ENCODE results near the gene ALKBH3. TPM values are rescaled to one million over a fixed set of nuclear protein-coding genes. Genes with fewer than 3 reads are reported as not detected.
A peak's percentile ranks its signal among the peaks of the same experiment; 100 is the strongest.

The ALKBH3 gene
- total and polyA plus RNA-seq, 5 donors: 15.1 to 18.6 (median 17.4) TPM

GRCh38 chr11:43952401-43953342 is 72.0 kb downstream of the ALKBH3 start:
- no peaks in the 10 kb centered on the region for H3K27me3 ChIP-seq (ENCODE audit: control insufficient read depth, insufficient read depth)
- no peaks in the 10 kb centered on the region for H3K4me1 ChIP-seq (ENCODE audit: control insufficient read depth, insufficient read depth, low read length)
- no peak overlapping the region for H3K4me3 ChIP-seq (ENCODE audit: low read length)
- H3K27ac ChIP-seq (ENCODE audit: low read length): no peak overlapping the region
- no peak for ATAC-seq
- DNase-seq: no peak
- WGBS: 87% methylated on average over 12 of the region's 12 CpGs
- no peaks in the 10 kb centered on the region for H3K9me3 ChIP-seq (ENCODE audit: control insufficient read depth, low read length)
- intact Hi-C loops (cut with DNase I): no loop called here

GRCh38 chr11:43953521-43953920 is 72.9 kb downstream of the ALKBH3 start:
- ATAC-seq (no peak), DNase-seq (no peak)
- H3K9me3 ChIP-seq (ENCODE audit: control insufficient read depth, low read length): no peaks in the 10 kb centered on the region
- intact Hi-C loops (cut with DNase I): no loop called here
- H3K4me3 ChIP-seq (ENCODE audit: low read length): no peak overlapping the region
- no peak overlapping the region for H3K27ac ChIP-seq (ENCODE audit: low read length)
- H3K4me1 ChIP-seq (ENCODE audit: control insufficient read depth, insufficient read depth, low read length): no peaks in the 10 kb centered on the region
- 94% methylated on average over 6 of the region's 6 CpGs for WGBS
- H3K27me3 ChIP-seq (ENCODE audit: control insufficient read depth, insufficient read depth): no peaks in the 10 kb centered on the region

GRCh38 chr11:43954241-43954640 is 73.6 kb downstream of the ALKBH3 start:
- WGBS: 94% methylated on average over 7 of the region's 7 CpGs
- intact Hi-C loops (cut with DNase I): no loop called here
- no peaks in the 10 kb centered on the region for H3K9me3 ChIP-seq (ENCODE audit: control insufficient read depth, low read length)
- DNase-seq (no peak), ATAC-seq (no peak)
- no peaks in the 10 kb centered on the region for H3K4me1 ChIP-seq (ENCODE audit: control insufficient read depth, insufficient read depth, low read length)
- H3K27ac ChIP-seq (ENCODE audit: low read length): no peak overlapping the region
- H3K27me3 ChIP-seq (ENCODE audit: control insufficient read depth, insufficient read depth): no peaks in the 10 kb centered on the region
- no peak overlapping the region for H3K4me3 ChIP-seq (ENCODE audit: low read length)

- intact Hi-C loops (cut with DNase I): no loop called here
- 75% methylated on average over 5 of the region's 5 CpGs for WGBS
- Histone ChIP-seq H3K4me1 (ENCODE audit: control insufficient read depth, insufficient read depth, low read length) (no peaks in the 10 kb centered on the region), H3K4me3 (ENCODE audit: low read length) (no peak overlapping the region), H3K9me3 (ENCODE audit: control insufficient read depth, low read length) (no peaks in the 10 kb centered on the region), H3K27me3 (ENCODE audit: control insufficient read depth, insufficient read depth) (no peaks in the 10 kb centered on the region), H3K27ac (ENCODE audit: low read length) (no peak overlapping the region)
- ATAC-seq (no peak), DNase-seq (no peak)
Measured at GRCh38 chr11:43955381-43956118, 74.9 kb downstream of the ALKBH3 start.

GRCh38 chr11:43957571-43957970 is 76.9 kb downstream of the ALKBH3 start:
- intact Hi-C loops (cut with DNase I): no loop called here
- no peaks in the 10 kb centered on the region for H3K4me1 ChIP-seq (ENCODE audit: control insufficient read depth, insufficient read depth, low read length)
- H3K4me3 ChIP-seq (ENCODE audit: low read length): no peak overlapping the region
- no peaks in the 10 kb centered on the region for H3K9me3 ChIP-seq (ENCODE audit: control insufficient read depth, low read length)
- no peaks in the 10 kb centered on the region for H3K27me3 ChIP-seq (ENCODE audit: control insufficient read depth, insufficient read depth)
- H3K27ac ChIP-seq (ENCODE audit: low read length): no peak overlapping the region
- ATAC-seq (no peak), DNase-seq (no peak)
- WGBS: 95% methylated on average over 4 of the region's 4 CpGs

GRCh38 chr11:43959321-43959995 is 78.8 kb downstream of the ALKBH3 start:
- H3K4me3 ChIP-seq (ENCODE audit: low read length): no peak overlapping the region
- H3K4me1 ChIP-seq (ENCODE audit: control insufficient read depth, insufficient read depth, low read length): no peaks in the 10 kb centered on the region
- no peaks in the 10 kb centered on the region for H3K27me3 ChIP-seq (ENCODE audit: control insufficient read depth, insufficient read depth)
- intact Hi-C loops (cut with DNase I): no loop called here
- no peaks in the 10 kb centered on the region for H3K9me3 ChIP-seq (ENCODE audit: control insufficient read depth, low read length)
- WGBS: 82% methylated on average over 6 of the region's 6 CpGs
- H3K27ac ChIP-seq (ENCODE audit: low read length): no peak overlapping the region
- DNase-seq: no peak
- no peak for ATAC-seq

- H3K27ac ChIP-seq (ENCODE audit: low read length): no peak overlapping the region
Measured at GRCh38 chr11:43962383-43963278, 82.0 kb downstream of the ALKBH3 start.

GRCh38 chr11:43963279-43963620 is 82.6 kb downstream of the ALKBH3 start:
- peak in 1 of 3 donors; percentile 61 for DNase-seq
- intact Hi-C loops (cut with DNase I): no loop called here
- Histone ChIP-seq H3K9me3 (ENCODE audit: control insufficient read depth, low read length) (no peaks in the 10 kb centered on the region), H3K4me3 (ENCODE audit: low read length) (no peak overlapping the region), H3K27me3 (ENCODE audit: control insufficient read depth, insufficient read depth) (no peaks in the 10 kb centered on the region), H3K27ac (ENCODE audit: low read length) (no peak overlapping the region), H3K4me1 (ENCODE audit: control insufficient read depth, insufficient read depth, low read length) (no peaks in the 10 kb centered on the region)
- ATAC-seq: peak; percentile 56 to 78
- WGBS: 58% methylated on average over 2 of the region's 2 CpGs

More at GRCh38 chr11:43962383-43963278, 82.0 kb downstream of the ALKBH3 start:
- intact Hi-C loops (cut with DNase I): no loop called here
- Histone ChIP-seq H3K9me3 (ENCODE audit: control insufficient read depth, low read length) (no peaks in the 10 kb centered on the region), H3K4me1 (ENCODE audit: control insufficient read depth, insufficient read depth, low read length) (no peaks in the 10 kb centered on the region), H3K27me3 (ENCODE audit: control insufficient read depth, insufficient read depth) (no peaks in the 10 kb centered on the region), H3K4me3 (ENCODE audit: low read length) (no peak overlapping the region)
- 34% methylated on average over 13 of the region's 13 CpGs for WGBS
- ATAC-seq (no peak), DNase-seq (no peak)

- Histone ChIP-seq H3K4me1 (ENCODE audit: control insufficient read depth, insufficient read depth, low read length) (peaks cover 1% of the 10 kb centered on the region), H3K27me3 (ENCODE audit: control insufficient read depth, insufficient read depth) (no peaks in the 10 kb centered on the region), H3K9me3 (ENCODE audit: control insufficient read depth, low read length) (no peaks in the 10 kb centered on the region), H3K4me3 (ENCODE audit: low read length) (no peak overlapping the region), H3K27ac (ENCODE audit: low read length) (no peak overlapping the region)
- 82% methylated on average over 2 of the region's 2 CpGs for WGBS
- ATAC-seq: no peak
- DNase-seq: no peak
- intact Hi-C loops (cut with DNase I): no loop called here
Measured at GRCh38 chr11:43967661-43968060, 87.0 kb downstream of the ALKBH3 start.

- H3K4me1 ChIP-seq (ENCODE audit: control insufficient read depth, insufficient read depth, low read length): peaks cover 1% of the 10 kb centered on the region
- WGBS: 81% methylated on average over 4 of the region's 4 CpGs
- no peaks in the 10 kb centered on the region for H3K27me3 ChIP-seq (ENCODE audit: control insufficient read depth, insufficient read depth)
- no peak overlapping the region for H3K27ac ChIP-seq (ENCODE audit: low read length)
- intact Hi-C loops (cut with DNase I): no loop called here
- no peak overlapping the region for H3K4me3 ChIP-seq (ENCODE audit: low read length)
- DNase-seq (no peak), ATAC-seq (no peak)
- no peaks in the 10 kb centered on the region for H3K9me3 ChIP-seq (ENCODE audit: control insufficient read depth, low read length)
Measured at GRCh38 chr11:43968719-43969118, 88.1 kb downstream of the ALKBH3 start.
